Osteoblast (primary cell): ENCODE data around the gene HOXC10. TPM values are rescaled to one million over a fixed set of nuclear protein-coding genes. Genes with fewer than 3 reads are reported as not detected.

Experiments
- DNase-seq: peaks from one replicate; pipeline ENCODE4 v3.0.0; 2011; ENCODE audit warnings: low spot score, mixed read lengths; ENCODE audit not compliant: insufficient read length; ENCODE audit errors: missing footprints
- H2AFZ ChIP-seq: 2 replicates; pipeline ENCODE4 v1.6.0; 2011; ENCODE audit warnings: mild to moderate bottlenecking, low read length
- H3K27ac ChIP-seq: 2 replicates; pipeline ENCODE4 v1.5.1; 2011; ENCODE audit warnings: mild to moderate bottlenecking, low read depth, low read length, moderate library complexity
- H3K27me3 ChIP-seq: 2 replicates; pipeline ENCODE4 v1.6.0; 2012; ENCODE audit warnings: mild to moderate bottlenecking, control low read depth, inconsistent platforms, low read length, moderate library complexity; ENCODE audit not compliant: insufficient read depth
- H3K36me3 ChIP-seq: 2 replicates; pipeline ENCODE4 v1.5.1; 2011; ENCODE audit warnings: mild to moderate bottlenecking, low read length, control low read depth, moderate library complexity; ENCODE audit not compliant: insufficient read depth
- H3K4me1 ChIP-seq: 2 replicates; pipeline ENCODE4 v1.5.1; 2011; ENCODE audit warnings: mild to moderate bottlenecking, low read length, control low read depth, moderate library complexity; ENCODE audit not compliant: insufficient read depth
- H3K4me2 ChIP-seq: 2 replicates; pipeline ENCODE4 v1.6.0; 2011; ENCODE audit warnings: mild to moderate bottlenecking, low read length; ENCODE audit not compliant: insufficient read depth
- H3K4me3 ChIP-seq: fragments of 200-600 bp; sonication (generic); 3 replicates; pipeline ENCODE4 v1.5.1; 2012; ENCODE audit warnings: mild to moderate bottlenecking, low read length, inconsistent platforms; ENCODE audit not compliant: insufficient read depth
- H3K79me2 ChIP-seq: 2 replicates; pipeline ENCODE4 v1.6.0; 2012; ENCODE audit warnings: mild to moderate bottlenecking, low read length, control low read depth, inconsistent platforms; ENCODE audit not compliant: insufficient read depth
- H3K9me3 ChIP-seq: 2 replicates; pipeline ENCODE4 v1.5.1; 2011; ENCODE audit warnings: low read depth, low read length, control low read depth
- H4K20me1 ChIP-seq: 2 replicates; pipeline ENCODE4 v1.6.0; 2012; ENCODE audit warnings: mild to moderate bottlenecking, low read length, control low read depth; ENCODE audit not compliant: insufficient read depth
- CTCF ChIP-seq: IDR thresholded peaks from 2 replicates; pipeline ENCODE4 v1.5.1; 2011; ENCODE audit warnings: mild to moderate bottlenecking, low read depth, low read length, moderate library complexity; ENCODE audit errors: extremely low read depth
- total RNA-seq: library from RNA; depleted of rRNA; stranded (reverse); fragments of >200 nt; gene quantifications from 2 replicates; pipeline ENCODE4 v1.2.3, GENCODE V29; 2012

The HOXC10 gene
- total RNA-seq, 1 donor, result 11.2 TPM

DNA sequence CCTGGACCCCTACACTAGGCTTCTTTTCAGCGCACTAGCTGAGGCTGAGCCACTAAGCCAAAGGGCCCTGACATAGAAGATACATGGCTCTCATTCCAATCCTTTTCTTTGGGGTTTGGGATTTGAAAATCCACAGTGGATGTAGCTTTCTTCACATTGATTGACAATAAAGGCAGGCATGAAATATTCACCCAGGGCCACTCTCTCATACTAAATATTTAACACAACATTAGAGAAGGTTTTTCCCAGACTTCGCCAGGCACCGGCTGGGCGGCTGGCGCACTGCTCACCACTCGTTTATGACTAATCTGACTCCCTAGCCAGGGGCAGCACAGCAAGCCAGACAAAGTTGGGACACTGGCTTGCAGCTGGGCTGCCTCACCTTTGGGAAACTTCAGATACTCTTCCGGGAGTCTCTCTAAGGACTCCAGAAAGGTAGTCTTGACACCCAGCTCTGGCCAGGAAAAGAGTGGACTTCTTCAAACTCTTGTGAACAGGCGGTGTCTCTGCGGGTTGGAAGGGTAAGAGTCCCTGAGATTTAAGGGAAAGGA is 12.7 kb upstream of the HOXC10 start:
- no peak overlapping the region for H2AFZ ChIP-seq
- no peak overlapping the region for H3K27ac ChIP-seq
- H3K79me2 ChIP-seq, result no peaks in the 10 kb centered on the region
- H3K4me2 ChIP-seq, result peak overlapping the region; percentile 89
- DNase-seq, result no peak
- no peaks in the 10 kb centered on the region for H3K9me3 ChIP-seq
- H3K27me3 ChIP-seq, result peaks cover 32% of the 10 kb centered on the region
- H4K20me1 ChIP-seq, result no peaks in the 10 kb centered on the region
- H3K4me3 ChIP-seq, result peak overlapping the region; percentile 83
- H3K4me1 ChIP-seq, result peaks cover 9% of the 10 kb centered on the region
- TF ChIP-seq CTCF, result no peak
- H3K36me3 ChIP-seq, result no peaks in the 10 kb centered on the region

- H4K20me1 ChIP-seq, result no peaks in the 10 kb centered on the region
- no peaks in the 10 kb centered on the region for H3K9me3 ChIP-seq
- H3K4me3 ChIP-seq, result peak within 1 kb of the TSS; percentile 83
- peaks cover 9% of the 10 kb centered on the region for H3K4me1 ChIP-seq
- no peaks in the 10 kb centered on the region for H3K36me3 ChIP-seq
- no peak for DNase-seq
- H2AFZ ChIP-seq, result peak within 1 kb of the TSS; percentile 87
- H3K27me3 ChIP-seq, result peaks cover 30% of the 10 kb centered on the region
- peak within 1 kb of the TSS; percentile 89 for H3K4me2 ChIP-seq
- TF ChIP-seq CTCF, result no peak
- peak within 1 kb of the TSS; percentile 4 for H3K27ac ChIP-seq
- H3K79me2 ChIP-seq, result no peaks in the 10 kb centered on the region
Measured at GRCh38 chr12:53972722-53973235, 12.2 kb upstream of the HOXC10 start, which contains the start of gene HOXC11. TSS of gene HOXC11 (plus strand) at chr12:53973126. CDS start at chr12:53973242, 116 bp downstream.

DNA sequence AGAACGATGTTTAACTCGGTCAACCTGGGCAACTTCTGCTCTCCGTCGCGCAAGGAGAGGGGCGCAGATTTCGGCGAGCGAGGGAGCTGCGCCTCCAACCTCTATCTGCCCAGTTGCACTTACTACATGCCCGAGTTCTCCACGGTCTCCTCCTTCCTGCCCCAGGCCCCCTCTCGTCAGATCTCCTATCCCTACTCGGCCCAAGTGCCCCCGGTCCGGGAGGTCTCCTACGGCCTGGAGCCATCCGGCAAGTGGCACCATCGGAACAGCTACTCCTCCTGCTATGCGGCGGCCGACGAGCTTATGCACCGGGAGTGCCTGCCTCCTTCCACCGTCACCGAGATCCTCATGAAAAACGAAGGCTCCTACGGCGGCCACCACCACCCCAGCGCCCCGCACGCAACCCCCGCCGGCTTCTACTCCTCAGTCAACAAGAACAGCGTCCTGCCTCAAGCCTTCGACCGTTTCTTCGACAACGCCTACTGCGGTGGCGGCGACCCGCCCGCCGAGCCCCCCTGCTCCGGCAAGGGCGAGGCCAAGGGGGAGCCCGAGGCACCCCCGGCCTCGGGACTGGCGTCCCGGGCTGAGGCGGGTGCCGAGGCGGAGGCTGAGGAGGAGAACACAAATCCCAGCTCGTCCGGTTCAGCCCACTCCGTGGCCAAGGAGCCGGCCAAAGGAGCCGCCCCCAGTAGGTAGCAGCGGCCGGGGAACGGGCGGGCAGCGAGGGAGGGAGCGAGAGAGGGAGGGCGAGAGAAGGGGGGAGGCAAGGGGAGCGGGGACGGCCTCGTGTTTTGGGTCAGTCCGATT is 11.5 kb upstream of the HOXC10 start:
- no peaks in the 10 kb centered on the region for H3K36me3 ChIP-seq
- no peaks in the 10 kb centered on the region for H3K79me2 ChIP-seq
- no peaks in the 10 kb centered on the region for H4K20me1 ChIP-seq
- peak; percentile 94 for DNase-seq
- H3K4me1 ChIP-seq, result peaks cover 9% of the 10 kb centered on the region
- H3K4me3 ChIP-seq, result peak overlapping the region; percentile 83
- no peak for TF ChIP-seq CTCF
- peak overlapping the region; percentile 89 for H3K4me2 ChIP-seq
- peak overlapping the region; percentile 87 for H2AFZ ChIP-seq
- peaks cover 30% of the 10 kb centered on the region for H3K27me3 ChIP-seq
- H3K9me3 ChIP-seq, result no peaks in the 10 kb centered on the region
- peak overlapping the region; percentile 4 for H3K27ac ChIP-seq
